Retinal pigment epithelial cell (primary cell): ENCODE measurements around the gene NKPD1.

Source experiments
- DNase-seq: peaks from one replicate; pipeline ENCODE4 v3.0.0-alpha.2; 2010; ENCODE audit warnings: low read depth
- H3K4me3 ChIP-seq: 2 replicates; pipeline ENCODE4 v1.5.1; 2011; ENCODE audit warnings: mild to moderate bottlenecking, low read length, control low read depth, moderate library complexity
- CTCF ChIP-seq: conservative IDR thresholded peaks from 2 replicates; pipeline ENCODE4 v1.5.1; 2011; ENCODE audit warnings: low read depth, low read length, control low read depth, inconsistent platforms

Gene NKPD1

GRCh38 chr19:45153339-45154063 lies 7.3 kb downstream of the NKPD1 start:
- peak; percentile 30 for DNase-seq
- H3K4me3 ChIP-seq, result peak overlapping the region; percentile 6
- TF ChIP-seq CTCF, result no peak

GRCh38 chr19:45152504-45153338 lies 8.1 kb downstream of the NKPD1 start:
- TF ChIP-seq CTCF, result peak; percentile 13
- no peak overlapping the region for H3K4me3 ChIP-seq
- DNase-seq, result no peak

GRCh38 chr19:45151821-45152503 lies 8.8 kb downstream of the NKPD1 start:
- no peak for TF ChIP-seq CTCF
- H3K4me3 ChIP-seq, result no peak overlapping the region
- DNase-seq, result no peak

- DNase-seq, result no peak
These were observed 9.5 kb downstream of the NKPD1 start for GRCh38 chr19:45151320-45151719.

GRCh38 chr19:45150751-45151281 lies 10.0 kb downstream of the NKPD1 start:
- H3K4me3 ChIP-seq, result no peak overlapping the region
- DNase-seq, result no peak
- TF ChIP-seq CTCF, result no peak

More at GRCh38 chr19:45151320-45151719, 9.5 kb downstream of the NKPD1 start:
- TF ChIP-seq CTCF, result no peak
- no peak overlapping the region for H3K4me3 ChIP-seq

GRCh38 chr19:45150180-45150579 lies 10.6 kb downstream of the NKPD1 start:
- no peak for TF ChIP-seq CTCF
- no peak for DNase-seq
- H3K4me3 ChIP-seq, result no peak overlapping the region
